Stimulated activated CD8-positive, alpha-beta memory T cell treated with anti-CD3 and anti-CD28 coated beads, Interleukin-15, amount 100 ng/mL, for 1 hour (primary cell): ENCODE results near the gene INVS.
"Not testable (repeated sequence)": the region's sequence is repeated elsewhere in the genome, so short reads cannot be mapped to it uniquely, and the experiment has no call there.

Source experiments
- DNase-seq: peaks from one replicate; pipeline ENCODE4 v3.0.0-alpha.2; 2020; ENCODE audit warnings: low read depth

Gene INVS

DNA sequence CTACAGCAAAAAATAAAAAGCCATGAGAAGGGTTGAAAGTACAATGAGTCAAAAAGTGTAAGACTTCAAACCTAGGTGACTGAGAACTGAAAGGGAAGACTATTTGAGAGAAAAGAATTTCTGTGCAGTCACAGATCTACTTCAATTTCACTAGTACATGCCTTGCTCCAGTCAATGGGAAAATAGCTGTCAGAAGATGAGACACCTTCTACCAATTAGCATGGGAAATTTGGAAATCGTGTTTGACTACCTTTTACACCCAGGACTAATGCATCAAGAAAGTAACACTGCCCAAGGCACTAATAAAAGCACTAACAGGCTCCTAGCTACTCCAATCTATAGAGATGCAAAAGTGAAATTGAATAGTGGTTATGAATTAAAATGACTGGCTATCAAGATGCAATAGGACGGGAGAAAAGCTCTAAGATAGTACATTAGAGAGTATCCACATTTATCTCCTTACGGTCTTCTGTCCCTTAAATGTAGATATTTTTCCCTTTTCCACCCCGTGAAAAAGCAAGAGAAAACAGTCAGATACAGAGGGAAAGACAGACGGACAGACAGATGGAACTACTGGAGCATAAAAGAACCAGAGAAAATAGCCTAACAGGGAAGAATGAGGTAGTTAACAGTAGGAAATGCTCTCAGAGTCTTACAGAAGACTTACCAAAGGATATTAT, 15.5 kb upstream of the INVS start:
- DNase-seq, result no peak

GRCh38 chr9:100084128-100084453, 15.0 kb upstream of the INVS start:
- no peak for DNase-seq

DNA sequence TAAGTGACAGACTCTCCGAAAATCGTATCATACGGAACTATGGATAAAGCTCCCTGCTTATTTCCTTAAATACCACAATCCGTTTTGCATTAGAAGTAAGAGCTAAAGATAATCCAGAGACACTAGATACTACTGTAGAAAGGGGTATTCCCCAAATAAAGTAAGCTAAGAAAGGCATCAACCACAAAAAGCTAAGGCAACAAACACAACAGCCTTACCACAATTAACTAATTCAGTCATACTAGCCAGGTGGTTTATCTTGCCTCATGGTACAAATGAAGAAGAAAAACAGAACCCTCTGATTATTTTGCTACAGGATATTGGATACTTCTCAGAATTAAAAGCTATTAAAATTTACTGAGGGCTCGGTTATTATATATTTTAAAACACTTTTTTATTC, 14.3 kb upstream of the INVS start:
- DNase-seq, result no peak

- DNase-seq, result no peak
Observed at GRCh38 chr9:100086097-100086635, 12.9 kb upstream of the INVS start.

DNA sequence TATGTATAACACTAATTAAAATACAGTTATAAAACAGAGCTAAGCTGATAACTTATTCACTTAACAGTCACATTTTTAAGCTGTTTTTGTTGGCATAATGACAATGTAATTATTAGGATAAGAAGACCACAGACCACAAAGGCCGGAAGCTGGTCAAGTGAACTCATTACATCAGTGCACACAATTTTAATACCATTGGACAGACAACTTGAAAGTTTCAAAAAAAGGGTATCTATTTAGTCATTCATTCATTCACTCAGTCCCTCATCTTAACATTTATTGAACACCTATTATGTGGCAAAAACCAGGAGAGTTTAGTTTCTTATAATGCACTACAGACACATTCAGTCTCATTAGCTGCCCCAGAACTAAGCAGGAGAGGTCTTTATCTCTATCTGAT, 11.8 kb upstream of the INVS start:
- DNase-seq, result no peak

DNA sequence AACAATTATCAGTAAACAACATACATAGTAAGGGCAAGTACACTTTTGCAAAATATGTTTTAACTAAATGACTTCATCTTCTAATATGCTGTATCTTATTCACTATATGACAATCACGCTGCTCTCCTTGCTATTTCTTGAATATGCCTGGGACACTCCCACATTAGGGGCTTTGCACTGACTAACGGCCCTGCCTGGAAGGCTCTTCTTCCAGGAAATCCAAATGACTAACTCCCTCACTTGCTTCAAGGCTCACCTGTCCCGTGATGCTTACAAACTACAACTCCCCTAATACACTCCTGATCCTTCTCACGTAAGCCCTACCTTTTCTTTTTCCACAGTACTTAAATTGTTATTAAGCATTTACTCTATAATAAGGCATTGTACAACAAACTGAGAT, 10.8 kb upstream of the INVS start:
- DNase-seq, result no peak

DNA sequence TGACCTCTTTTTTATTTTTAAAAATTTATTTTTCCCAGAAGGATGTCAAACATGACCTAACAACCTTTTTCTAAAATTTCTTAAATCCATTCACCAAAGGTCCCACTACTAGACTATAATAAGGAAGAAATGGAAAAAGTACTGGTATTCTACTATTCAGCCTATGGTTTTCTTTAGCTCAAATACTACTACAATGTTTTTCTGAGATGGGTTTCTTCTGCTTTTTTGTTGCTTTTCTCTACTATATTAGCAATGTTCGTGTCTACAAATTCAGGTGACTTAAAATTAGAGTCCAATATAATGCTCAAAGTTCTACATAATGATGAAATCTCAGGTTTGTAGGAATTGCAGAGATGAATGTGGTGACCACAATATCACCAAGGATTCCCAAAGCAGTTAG, 8.2 kb upstream of the INVS start:
- DNase-seq, result no peak

DNA sequence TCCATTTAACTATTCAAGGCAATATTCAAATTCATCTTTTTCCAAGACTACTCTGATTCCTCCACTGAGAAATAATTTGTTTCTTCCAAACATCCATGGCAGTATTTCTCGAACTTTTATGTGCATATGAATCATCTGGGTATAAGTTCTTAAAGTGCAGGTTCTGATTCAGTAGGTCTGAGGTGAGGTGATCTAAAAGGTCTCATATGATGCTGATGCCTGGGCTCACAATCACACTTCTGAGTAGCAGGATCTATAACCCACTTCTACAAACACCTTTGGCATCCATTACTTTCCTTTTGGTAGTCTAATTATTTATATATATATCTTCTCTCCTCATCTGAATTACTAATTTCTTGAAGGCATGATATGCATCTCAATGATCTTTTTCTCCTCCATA, 7.4 kb upstream of the INVS start:
- DNase-seq, result no peak

DNA sequence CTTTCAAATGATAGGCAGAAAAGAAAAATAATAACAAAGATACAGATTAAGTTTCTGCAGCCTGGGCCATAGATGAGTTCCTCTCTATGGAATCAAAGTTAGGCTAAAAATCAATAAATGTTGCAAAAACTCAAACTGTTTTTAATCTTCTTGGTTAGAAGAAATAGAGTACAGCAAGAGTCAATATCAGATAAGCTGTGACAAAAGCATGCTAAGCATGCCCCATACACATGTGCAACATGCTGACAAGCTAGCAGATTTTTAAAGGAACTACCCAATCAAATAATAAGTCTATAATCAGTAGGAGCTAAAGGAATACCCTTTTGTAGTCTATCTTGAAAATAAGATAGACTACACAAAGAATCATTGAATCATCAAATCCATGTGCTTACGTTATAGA, 7.0 kb upstream of the INVS start:
- DNase-seq, result no peak

DNA sequence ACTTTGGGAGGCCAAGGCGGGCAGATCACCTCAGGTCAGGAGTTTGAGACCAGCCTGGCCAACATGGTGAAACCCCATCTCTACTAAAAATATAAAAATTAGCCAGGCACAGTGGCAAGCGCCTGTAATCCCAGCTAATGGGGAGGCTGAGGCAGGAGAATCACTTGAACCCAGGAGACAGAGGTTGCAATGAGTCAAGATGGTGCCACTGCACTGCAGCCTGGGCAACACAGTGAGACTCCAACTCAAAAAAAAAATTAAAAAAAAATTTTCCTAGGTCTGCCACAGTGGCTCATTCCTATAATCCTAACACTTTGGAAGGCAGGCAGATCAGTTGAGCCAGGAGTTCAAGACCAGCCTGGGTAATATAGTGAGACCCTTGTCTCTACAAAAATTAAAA, 4.6 kb upstream of the INVS start:
- DNase-seq, result not testable (repeated sequence)

DNA sequence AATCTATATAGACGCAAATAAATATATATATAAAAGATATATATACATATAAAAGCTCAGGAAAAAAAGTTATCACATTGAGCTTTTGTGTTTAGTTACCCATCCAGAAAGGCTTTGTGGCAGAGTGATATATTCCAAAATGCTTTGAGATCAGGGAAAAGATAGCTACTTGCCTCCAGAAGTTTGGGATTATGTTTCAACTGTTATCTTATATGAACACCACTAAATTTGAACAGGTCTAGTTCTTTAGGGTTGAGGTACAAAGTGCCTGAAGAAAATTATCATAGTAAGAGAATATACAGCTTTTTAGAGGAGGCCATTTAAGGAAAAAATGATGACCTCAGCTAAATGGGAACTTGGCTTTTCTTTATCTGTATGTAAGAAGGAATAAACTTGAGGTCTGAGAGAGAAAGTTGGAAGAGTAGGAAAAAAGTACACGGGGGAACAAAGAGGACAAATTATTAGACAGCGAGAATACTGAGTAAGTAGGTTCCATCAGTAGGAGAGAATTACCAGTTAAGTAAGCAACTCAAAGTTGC, 2.6 kb upstream of the INVS start:
- DNase-seq, result no peak

DNA sequence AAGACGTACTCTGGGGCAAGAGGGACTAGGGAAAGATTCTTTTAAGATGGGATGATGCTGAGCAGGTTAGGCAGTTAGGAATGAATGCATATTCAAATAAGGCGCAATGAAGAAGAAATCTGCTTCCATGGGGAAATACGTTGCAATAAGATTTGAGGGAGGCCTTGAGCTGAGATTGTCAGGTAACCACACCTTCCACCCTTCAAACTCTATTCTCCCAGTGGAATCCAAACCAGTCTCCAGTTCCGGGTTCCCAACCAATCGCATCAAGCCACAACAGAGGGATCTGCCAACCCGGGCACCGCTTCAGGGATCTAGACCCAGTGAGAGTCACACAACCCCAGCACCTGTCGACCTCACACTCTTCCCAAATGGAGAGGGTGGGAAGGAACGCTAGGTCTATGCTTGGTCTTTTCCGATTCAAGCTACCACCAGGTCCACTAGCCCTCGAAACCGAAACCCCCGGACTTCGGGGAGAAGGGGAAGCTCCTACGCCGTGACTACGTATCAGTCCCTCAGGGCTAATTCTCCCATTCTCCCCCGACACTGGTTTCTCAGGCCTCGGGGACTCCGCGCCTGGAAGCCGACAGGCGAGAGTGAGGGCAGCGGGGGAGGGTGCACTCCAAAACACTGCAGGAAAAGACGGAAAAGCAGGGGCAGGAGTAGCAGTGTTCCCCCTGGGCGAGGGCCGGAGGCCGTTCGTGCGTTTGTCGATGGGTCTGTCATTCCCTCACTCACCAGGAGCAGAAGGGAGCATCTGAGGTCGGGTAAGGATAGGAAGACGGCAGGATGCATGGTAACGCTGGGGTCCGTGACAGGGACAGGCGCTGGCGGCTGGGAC, 777 bp upstream of the INVS start:
- no peak for DNase-seq

DNA sequence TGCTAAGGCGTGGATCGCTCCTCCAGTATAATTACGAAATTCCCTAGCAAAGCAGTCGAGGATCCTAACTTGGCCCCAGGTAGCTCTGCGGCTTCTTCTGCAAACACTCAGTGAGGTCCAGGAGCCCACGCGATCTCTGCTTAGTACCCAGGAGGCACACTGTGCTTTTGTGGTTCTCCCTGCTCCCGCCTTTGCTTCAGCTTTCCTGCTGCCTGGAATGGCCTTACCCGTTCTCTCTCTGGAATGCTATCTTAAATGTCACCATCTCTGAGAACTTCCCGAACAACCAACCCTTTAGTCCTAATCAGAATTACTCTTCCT, 639 bp downstream of the INVS start:
- no peak for DNase-seq

GRCh38 chr9:100100146-100100667, 1.2 kb downstream of the INVS start:
- no peak for DNase-seq

DNA sequence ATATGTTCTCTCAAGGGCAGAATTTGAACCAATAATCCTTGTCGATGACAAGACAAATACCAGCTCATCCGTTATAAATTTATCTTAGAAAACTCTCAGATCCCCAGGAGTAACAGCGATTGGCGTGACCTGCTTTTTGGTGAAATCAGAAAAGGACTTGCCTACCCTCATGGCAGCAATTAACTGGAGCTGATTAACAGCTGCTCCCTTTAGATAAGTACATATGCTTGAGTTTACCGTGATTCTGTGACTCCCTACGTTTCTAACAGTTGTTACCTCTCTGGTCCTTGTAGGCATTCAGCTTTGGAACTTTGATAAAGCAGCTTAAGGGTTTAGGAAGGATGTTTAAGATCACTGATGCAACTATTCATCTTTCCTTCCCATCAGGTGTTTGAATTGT, 2.6 kb downstream of the INVS start:
- DNase-seq, result no peak

- DNase-seq, result no peak
Observed at GRCh38 chr9:100104314-100104713, 5.3 kb downstream of the INVS start.

- DNase-seq, result no peak
Observed at GRCh38 chr9:100105861-100106260, 6.8 kb downstream of the INVS start.

- DNase-seq, result no peak
Observed at GRCh38 chr9:100106616-100107015, 7.6 kb downstream of the INVS start.

DNA sequence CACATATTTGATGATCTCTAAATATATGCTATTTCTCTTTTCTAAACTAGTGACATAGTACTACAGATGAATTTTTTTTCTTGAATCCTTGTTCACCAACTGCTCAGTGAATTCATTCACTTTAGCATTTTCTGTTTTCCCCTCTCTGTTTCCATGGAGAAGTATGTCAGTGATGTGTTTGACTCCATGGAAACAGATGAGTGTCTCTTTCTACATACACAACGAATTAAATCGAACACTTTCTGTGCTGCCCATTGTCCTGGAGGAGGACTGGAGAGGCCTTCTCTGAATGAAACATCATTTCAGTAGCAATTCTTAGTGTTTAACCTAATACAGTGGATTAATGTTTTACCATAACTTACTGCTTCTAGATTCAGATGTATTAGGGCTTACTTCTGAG, 9.5 kb downstream of the INVS start:
- DNase-seq, result no peak

- no peak for DNase-seq
Observed at GRCh38 chr9:100111235-100111634, 12.2 kb downstream of the INVS start.

DNA sequence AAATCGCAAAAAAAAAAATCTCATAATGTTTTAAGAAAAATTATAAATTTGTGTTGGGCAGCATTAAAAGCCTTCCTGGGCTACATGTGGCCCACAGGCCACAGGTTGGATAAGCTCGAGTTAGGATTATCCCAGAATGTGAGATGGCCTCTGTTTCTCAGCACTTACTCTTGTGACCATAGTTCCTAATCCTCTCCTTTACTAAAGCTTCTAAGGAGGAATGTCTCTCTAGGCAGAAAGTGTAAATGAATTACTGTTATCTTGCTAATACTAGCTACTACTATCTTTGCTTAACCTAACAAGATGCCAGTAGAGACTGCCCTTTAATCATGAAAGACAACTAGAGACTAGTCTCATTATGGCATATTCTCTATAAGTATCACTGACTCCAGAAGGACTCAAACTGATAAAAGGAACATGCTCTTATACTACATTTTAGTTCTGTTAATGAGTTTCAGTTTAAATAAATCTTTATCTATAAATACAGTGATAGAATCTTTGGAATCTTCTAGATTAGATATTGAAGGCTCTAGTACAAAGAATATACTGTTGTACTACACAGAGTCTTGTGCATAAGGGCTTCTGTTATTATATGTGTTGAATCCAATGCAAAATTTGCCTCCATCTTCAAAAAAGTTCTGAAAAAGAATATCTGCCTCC, 13.8 kb downstream of the INVS start:
- no peak for DNase-seq

DNA sequence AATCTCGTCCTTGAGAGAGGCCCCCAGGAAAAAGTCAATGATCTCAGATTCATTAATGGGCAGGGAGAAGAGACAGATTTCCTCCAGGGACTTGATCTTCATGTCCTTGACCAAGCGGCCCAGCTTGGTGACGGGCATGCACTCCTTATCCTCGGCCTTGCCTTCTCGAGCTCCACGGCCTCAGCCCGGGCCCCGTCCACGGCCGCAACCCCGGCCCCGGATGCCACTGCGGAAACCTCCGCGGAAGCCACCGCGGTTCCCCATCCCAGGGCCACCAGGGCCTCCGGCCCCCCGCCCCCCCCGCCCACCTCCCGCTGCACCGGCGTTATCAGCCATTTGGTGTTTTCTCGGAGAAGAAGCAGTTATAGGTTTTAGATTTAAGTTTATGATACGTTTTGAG, 18.3 kb downstream of the INVS start:
- DNase-seq, result no peak

- no peak for DNase-seq
Observed at GRCh38 chr9:100120286-100120685, 21.2 kb downstream of the INVS start.
